Neural progenitor cell (in vitro differentiated cells): Measurements from ENCODE around the gene PPP2R2C.

Source experiments
- CTCF ChIP-seq: fragments of 200-600 bp; sonication (generic); IDR thresholded peaks from 2 replicates; pipeline ENCODE4 v1.5.1; 2017; ENCODE audit warnings: antibody characterized with exemption, mild to moderate bottlenecking
- EZH2 ChIP-seq: fragments of 200-600 bp; sonication (generic); IDR thresholded peaks from 2 replicates; pipeline ENCODE4 v1.6.1; 2017; ENCODE audit warnings: antibody characterized with exemption, mild to moderate bottlenecking, moderate library complexity

DNA sequence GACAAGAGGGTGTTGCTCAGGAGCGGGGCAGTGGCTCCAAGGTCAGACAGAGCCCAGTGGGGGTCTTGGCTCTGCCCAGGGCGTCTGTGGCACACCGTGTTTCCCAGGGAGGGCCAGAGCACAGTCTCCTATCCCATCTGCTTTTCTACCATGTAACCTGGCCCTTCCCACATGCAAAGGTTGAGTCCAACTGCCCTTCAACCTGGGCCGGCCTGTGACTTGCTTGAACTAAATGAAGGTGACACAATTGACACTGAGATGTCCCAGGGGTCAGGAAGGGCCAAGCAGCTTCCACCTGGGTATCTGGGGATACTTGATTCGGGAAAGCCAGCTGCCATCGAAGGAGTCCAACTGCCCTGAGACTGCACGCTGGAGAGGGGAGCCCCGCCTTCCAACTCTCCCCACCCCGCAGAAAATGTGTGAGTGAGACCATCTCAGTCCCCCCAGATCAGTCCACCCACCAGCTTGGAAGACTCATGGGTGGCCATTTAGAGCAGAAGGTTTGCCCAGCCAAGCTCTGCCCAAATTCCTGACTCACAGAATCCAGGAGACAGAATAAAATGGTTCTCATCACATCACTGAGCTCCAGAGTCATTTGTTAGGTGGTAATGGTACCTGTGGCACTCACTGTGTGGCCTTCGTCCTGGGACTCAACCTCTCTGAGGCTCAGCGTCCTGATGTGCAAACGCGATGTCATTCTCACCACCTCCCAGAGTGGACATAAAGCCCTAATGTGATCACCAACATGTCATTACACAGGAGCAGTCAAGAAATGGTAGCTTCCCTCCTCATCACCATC lies 18.1 kb downstream of the PPP2R2C start:
- TF ChIP-seq EZH2 = no peak
- TF ChIP-seq CTCF = no peak
